IMR-90 (cell line): ENCODE data around the gene ARHGEF4. TPM values are rescaled to one million over a fixed set of nuclear protein-coding genes. Genes with fewer than 3 reads are reported as not detected.
A peak's percentile ranks its signal among the peaks of the same experiment; 100 is the strongest.

Experiments used
- ATAC-seq: fragments of 200-7000 bp; cut with Tn5 transposase; 2 replicates; pipeline ENCODE4 v1.9.1; 2020; ENCODE audit warnings: low read depth, mild to moderate bottlenecking, moderate library complexity
- BruUV-seq: library from RNA; stranded (reverse); fragments of 400-500 nt; replicated peaks from 2 replicates; lab custom pipeline; 2021; lab: Mats Ljungman, UMichigan
- CTCF ChIA-PET: fragments of 300-600 bp; formaldehyde crosslinking; extraction: SDS; loops from one replicate; lab custom pipeline; 2021; ENCODE audit warnings: antibody characterized with exemption; lab: Yijun Ruan, JAX
- POLR2A ChIA-PET: fragments of 300-600 bp; sonication (Branson Sonifier 250); formaldehyde crosslinking; loops from one replicate; lab custom pipeline; 2022; ENCODE audit warnings: antibody characterized with exemption; ENCODE audit not compliant: unreplicated experiment; lab: Charles Lee
- DNase-seq: peaks from one replicate; pipeline ENCODE4 v3.0.0; 2013
- H2AFZ ChIP-seq: replicated peaks from 2 replicates; pipeline ENCODE3; 2013; ENCODE audit warnings: low read length, mild to moderate bottlenecking; ENCODE audit not compliant: poor library complexity
- H2AK5ac ChIP-seq: 2 replicates; pipeline ENCODE4 v1.6.1; 2013; ENCODE audit warnings: low read depth, low read length, inconsistent platforms
- H2AK9ac ChIP-seq: replicated peaks from 2 replicates; pipeline ENCODE3; 2013; ENCODE audit warnings: mild to moderate bottlenecking, low read depth, low read length, moderate library complexity; ENCODE audit not compliant: poor library complexity
- H2BK120ac ChIP-seq: 2 replicates; pipeline ENCODE4 v1.6.1; 2013; ENCODE audit warnings: low read depth, low read length, inconsistent platforms
- H2BK15ac ChIP-seq: 3 replicates; pipeline ENCODE4 v1.6.1; 2013; ENCODE audit warnings: low read depth, low read length, inconsistent platforms
- H2BK20ac ChIP-seq: 2 replicates; pipeline ENCODE4 v1.6.1; 2013; ENCODE audit warnings: low read depth, mild to moderate bottlenecking, inconsistent platforms, low read length, moderate library complexity
- H2BK5ac ChIP-seq: 2 replicates; pipeline ENCODE4 v1.6.1; 2013; ENCODE audit warnings: mild to moderate bottlenecking, low read depth, low read length, inconsistent platforms; ENCODE audit not compliant: poor library complexity, severe bottlenecking
- H3K14ac ChIP-seq: replicated peaks from 2 replicates; pipeline ENCODE4 v1.6.1; 2013; ENCODE audit warnings: low read depth, low read length, inconsistent platforms
- H3K18ac ChIP-seq: 2 replicates; pipeline ENCODE4 v1.6.1; 2013; ENCODE audit warnings: low read depth, low read length, control low read depth
- H3K23ac ChIP-seq: 2 replicates; pipeline ENCODE4 v1.6.1; 2013; ENCODE audit warnings: low read depth, low read length, inconsistent platforms
- H3K27ac ChIP-seq: 2 replicates; pipeline ENCODE4 v1.5.1; 2013; ENCODE audit warnings: mild to moderate bottlenecking, control low read depth, low read length; ENCODE audit not compliant: insufficient read depth
- H3K27me3 ChIP-seq: 2 replicates; pipeline ENCODE4 v1.6.1; 2013; ENCODE audit warnings: low read length; ENCODE audit not compliant: control insufficient read depth, insufficient read depth
- H3K36me3 ChIP-seq: 2 replicates; pipeline ENCODE4 v1.6.1; 2013; ENCODE audit warnings: low read length, mixed read lengths; ENCODE audit not compliant: control insufficient read depth, insufficient read depth
- H3K4ac ChIP-seq: 2 replicates; pipeline ENCODE4 v1.6.1; 2013; ENCODE audit warnings: low read depth, low read length, inconsistent platforms
- H3K4me1 ChIP-seq: 2 replicates; pipeline ENCODE4 v1.6.1; 2013; ENCODE audit warnings: low read length, mixed read lengths; ENCODE audit not compliant: control insufficient read depth, insufficient read depth
- H3K4me2 ChIP-seq: 2 replicates; pipeline ENCODE4 v1.6.1; 2013; ENCODE audit warnings: low read depth, mild to moderate bottlenecking, control low read depth, low read length, moderate library complexity
- H3K4me3 ChIP-seq: 2 replicates; pipeline ENCODE4 v1.5.1; 2013; ENCODE audit warnings: low read depth, mild to moderate bottlenecking, control low read depth, low read length, moderate library complexity; ENCODE audit not compliant: insufficient read depth
- H3K56ac ChIP-seq: 2 replicates; pipeline ENCODE4 v1.6.1; 2013; ENCODE audit warnings: low read length, inconsistent platforms; ENCODE audit not compliant: insufficient read depth; ENCODE audit errors: extremely low read depth
- H3K79me1 ChIP-seq, 2 experiments: 2 replicates each; pipeline ENCODE4 v1.6.1; 2013; ENCODE audit warnings: low read length in 2 of 2, inconsistent platforms in 1 of 2, low read depth in 1 of 2
- H3K9ac ChIP-seq: 2 replicates; pipeline ENCODE4 v1.6.1; 2013; ENCODE audit warnings: low read depth, low read length, control low read depth
- H3K9me1 ChIP-seq: 2 replicates; pipeline ENCODE4 v1.6.1; 2013; ENCODE audit warnings: low read length, inconsistent platforms; ENCODE audit not compliant: insufficient read depth
- H3K9me3 ChIP-seq: 2 replicates; pipeline ENCODE4 v1.6.1; 2013; ENCODE audit warnings: low read length; ENCODE audit not compliant: control insufficient read depth, insufficient read depth
- H4K20me1 ChIP-seq: 2 replicates; pipeline ENCODE4 v1.6.1; 2013; ENCODE audit warnings: low read length, inconsistent platforms; ENCODE audit not compliant: insufficient read depth
- H4K5ac ChIP-seq: 2 replicates; pipeline ENCODE4 v1.6.1; 2013; ENCODE audit warnings: mild to moderate bottlenecking, low read depth, low read length, control low read depth
- H4K8ac ChIP-seq, 2 experiments: 2 replicates each; pipeline ENCODE4 v1.6.1; 2013; ENCODE audit warnings: low read depth in 2 of 2, low read length in 2 of 2, control low read depth in 1 of 2, inconsistent platforms in 1 of 2
- H4K91ac ChIP-seq: 2 replicates; pipeline ENCODE4 v1.6.1; 2013; ENCODE audit warnings: low read depth, low read length, inconsistent platforms; ENCODE audit not compliant: insufficient read depth
- BHLHE40 ChIP-seq: fragments of 150-350 bp; IDR thresholded peaks from 2 replicates; pipeline ENCODE4 v1.6.1; 2016; ENCODE audit warnings: mild to moderate bottlenecking, low read depth, low read length
- CEBPB ChIP-seq: IDR thresholded peaks from 2 replicates; pipeline ENCODE4 v1.6.1; 2012; ENCODE audit warnings: low read depth, low read length, improper control_type of control experiment
- CHD1 ChIP-seq: IDR thresholded peaks from 2 replicates; pipeline ENCODE4 v1.6.1; 2012; ENCODE audit warnings: low read depth, low read length, improper control_type of control experiment
- FOS ChIP-seq: fragments of 150-350 bp; IDR thresholded peaks from 2 replicates; pipeline ENCODE4 v1.6.1; 2016; ENCODE audit warnings: low read depth, low read length
- MAFK ChIP-seq: IDR thresholded peaks from 2 replicates; pipeline ENCODE4 v1.6.1; 2012; ENCODE audit warnings: low read depth, low read length, improper control_type of control experiment
- MAZ ChIP-seq: IDR thresholded peaks from 2 replicates; pipeline ENCODE4 v1.6.1; 2012; ENCODE audit warnings: low read depth, mild to moderate bottlenecking, low read length, improper control_type of control experiment, moderate library complexity, borderline replicate concordance
- MXI1 ChIP-seq: IDR thresholded peaks from 2 replicates; pipeline ENCODE4 v1.6.1; 2012; ENCODE audit warnings: low read depth, mild to moderate bottlenecking, low read length, moderate library complexity, borderline replicate concordance
- NFE2L2 ChIP-seq: fragments of 150-350 bp; IDR thresholded peaks from 2 replicates; pipeline ENCODE4 v1.6.1; 2016; ENCODE audit warnings: low read depth, mild to moderate bottlenecking, low read length
- POLR2A ChIP-seq: IDR thresholded peaks from 2 replicates; pipeline ENCODE4 v1.6.1; 2012; ENCODE audit warnings: mild to moderate bottlenecking, low read depth, low read length
- RAD21 ChIP-seq: IDR thresholded peaks from 2 replicates; pipeline ENCODE4 v1.6.1; 2012; ENCODE audit warnings: low read length, improper control_type of control experiment
- RCOR1 ChIP-seq: IDR thresholded peaks from 2 replicates; pipeline ENCODE4 v1.6.1; 2012; ENCODE audit warnings: mild to moderate bottlenecking, low read length, improper control_type of control experiment; ENCODE audit not compliant: insufficient replicate concordance
- RFX5 ChIP-seq: IDR thresholded peaks from 2 replicates; pipeline ENCODE4 v1.8.0; 2012; ENCODE audit warnings: low read depth, mild to moderate bottlenecking, low read length, moderate library complexity
- SMC3 ChIP-seq: fragments of 150-350 bp; IDR thresholded peaks from 2 replicates; pipeline ENCODE4 v1.6.1; 2016; ENCODE audit warnings: low read depth, mild to moderate bottlenecking, antibody characterized with exemption, low read length, moderate library complexity
- WGBS, 2 experiments: methylation state at CpG; one replicate each; pipeline versions ENCODE4 v1.1.5 to v1.1.7; 2013; ENCODE audit warnings: missing lambda C conversion rate in 2 of 2; ENCODE audit not compliant: insufficient read length in 1 of 2; ENCODE audit errors: extremely low coverage in 2 of 2; 5-methylcytosine and 5-hydroxymethylcytosine counted together
- dilution Hi-C: fragments of 300-500 bp; cut with HindIII; formaldehyde crosslinking; loops from one replicate; pipeline ENCODE4 v1.14.3; 2018; ENCODE audit warnings: low sequenced_read_pairs; ENCODE audit not compliant: unreplicated experiment
- in situ Hi-C: fragments of 300-500 bp; cut with MboI; formaldehyde crosslinking; loops from 3 replicates; pipeline ENCODE4 v1.14.3; 2019; ENCODE audit warnings: low sequenced_read_pairs, inconsistent platforms, mixed read lengths
- intact Hi-C: fragments of 100-400 bp; cut with micrococcal nuclease; formaldehyde crosslinking; loops from 2 replicates; pipeline ENCODE4 v1.10.0; 2022
- polyA plus RNA-seq, 3 experiments: library from polyadenylated mRNA; depleted of rRNA; stranded (reverse); fragments of >200 nt; gene quantifications; 2 replicates each; pipeline ENCODE4 v1.2.3, GENCODE V29; 2012; ENCODE audit warnings: low replicate concordance in 1 of 3
- total RNA-seq: library from RNA; depleted of rRNA; stranded (reverse); fragments of >200 nt; gene quantifications from 2 replicates; pipeline ENCODE4 v1.2.3, GENCODE V29; 2012
- TF ChIP-seq, protein P1 (sequence below): conservative IDR thresholded peaks from 2 replicates; pipeline ENCODE4 v1.5.1; 2012; ENCODE audit warnings: mild to moderate bottlenecking, low read depth, low read length, improper control_type of control experiment
- TF ChIP-seq, protein P2 (sequence below): fragments of 150-350 bp; IDR thresholded peaks from 2 replicates; pipeline ENCODE4 v1.6.1; 2017; ENCODE audit warnings: mild to moderate bottlenecking, antibody characterized with exemption, low read length, low read depth
- TF ChIP-seq, protein P3 (sequence below): fragments of 150-350 bp; IDR thresholded peaks from 2 replicates; pipeline ENCODE4 v1.6.1; 2016; ENCODE audit warnings: low read depth, mild to moderate bottlenecking, low read length, moderate library complexity, borderline replicate concordance

The ARHGEF4 gene
- total and polyA plus RNA-seq, 2 of the 4 experiments (the other 2 are of a cell fraction) = 2.7 to 5.0 TPM

DNA sequence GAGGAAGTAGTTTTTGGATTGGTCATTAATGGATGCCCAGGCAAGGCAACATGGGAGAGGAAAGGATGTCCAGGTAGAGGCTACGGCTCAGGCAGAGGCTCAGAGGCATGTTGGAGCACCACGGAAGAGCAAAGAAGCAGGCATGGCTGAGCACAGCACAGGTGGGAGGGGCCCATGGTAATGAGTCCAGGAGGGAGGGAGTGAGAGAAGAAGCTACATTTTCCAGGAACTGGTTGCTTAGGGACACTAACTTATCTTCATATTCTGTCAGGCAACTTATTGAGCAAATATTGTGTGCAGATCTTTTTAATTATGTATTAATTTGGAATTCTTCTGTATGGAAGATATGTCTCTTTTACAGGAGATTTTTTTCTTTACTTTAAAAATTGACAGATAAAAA, 42.2 kb downstream of the ARHGEF4 start:
- H3K27ac ChIP-seq = no peak overlapping the region
- no peak overlapping the region for H4K5ac ChIP-seq
- H3K27me3 ChIP-seq = no peaks in the 10 kb centered on the region
- no peak overlapping the region for H2AFZ ChIP-seq
- H4K91ac ChIP-seq = no peak overlapping the region
- H2BK5ac ChIP-seq = no peak overlapping the region
- dilution Hi-C loops = no loop called here
- H3K9me3 ChIP-seq = no peaks in the 10 kb centered on the region
- no peaks in the 10 kb centered on the region for H4K20me1 ChIP-seq
- ChIA-PET CTCF (no interaction called here), POLR2A (no interaction called here)
- H3K14ac ChIP-seq = no peak overlapping the region
- no peak overlapping the region for H2AK5ac ChIP-seq
- no CpG with 5 or more reads among the region's 2 CpGs for WGBS, 2 experiments
- ATAC-seq (no peak), DNase-seq (no peak)
- no peaks in the 10 kb centered on the region for H3K9me1 ChIP-seq
- no peak overlapping the region for H2BK20ac ChIP-seq
- in situ Hi-C loops = no loop called here
- H3K36me3 ChIP-seq = no peaks in the 10 kb centered on the region
- no peak overlapping the region for H3K56ac ChIP-seq
- H3K79me1 ChIP-seq = no peaks in the 10 kb centered on the region
- intact Hi-C loops = no loop called here
- no peak overlapping the region for H3K4me2 ChIP-seq
- no peaks in the 10 kb centered on the region for H3K4me1 ChIP-seq
- no peak overlapping the region for H2BK15ac ChIP-seq
- H2BK120ac ChIP-seq = no peak overlapping the region
- no peak overlapping the region for H3K4ac ChIP-seq
- H3K9ac ChIP-seq = no peak overlapping the region
- no peak overlapping the region for H3K18ac ChIP-seq
- no peak for TF ChIP-seq CEBPB
- TF ChIP-seq FOS = no peak
- TF ChIP-seq MAFK = no peak
- TF ChIP-seq RCOR1 = no peak
- TF ChIP-seq MAZ = no peak
- no peak for TF ChIP-seq SMC3
- no peak for TF ChIP-seq POLR2A
- TF ChIP-seq RFX5 = no peak
- TF ChIP-seq MXI1 = no peak
- TF ChIP-seq BHLHE40 = no peak
- TF ChIP-seq, protein P1, sequence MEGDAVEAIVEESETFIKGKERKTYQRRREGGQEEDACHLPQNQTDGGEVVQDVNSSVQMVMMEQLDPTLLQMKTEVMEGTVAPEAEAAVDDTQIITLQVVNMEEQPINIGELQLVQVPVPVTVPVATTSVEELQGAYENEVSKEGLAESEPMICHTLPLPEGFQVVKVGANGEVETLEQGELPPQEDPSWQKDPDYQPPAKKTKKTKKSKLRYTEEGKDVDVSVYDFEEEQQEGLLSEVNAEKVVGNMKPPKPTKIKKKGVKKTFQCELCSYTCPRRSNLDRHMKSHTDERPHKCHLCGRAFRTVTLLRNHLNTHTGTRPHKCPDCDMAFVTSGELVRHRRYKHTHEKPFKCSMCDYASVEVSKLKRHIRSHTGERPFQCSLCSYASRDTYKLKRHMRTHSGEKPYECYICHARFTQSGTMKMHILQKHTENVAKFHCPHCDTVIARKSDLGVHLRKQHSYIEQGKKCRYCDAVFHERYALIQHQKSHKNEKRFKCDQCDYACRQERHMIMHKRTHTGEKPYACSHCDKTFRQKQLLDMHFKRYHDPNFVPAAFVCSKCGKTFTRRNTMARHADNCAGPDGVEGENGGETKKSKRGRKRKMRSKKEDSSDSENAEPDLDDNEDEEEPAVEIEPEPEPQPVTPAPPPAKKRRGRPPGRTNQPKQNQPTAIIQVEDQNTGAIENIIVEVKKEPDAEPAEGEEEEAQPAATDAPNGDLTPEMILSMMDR = no peak
- TF ChIP-seq, protein P2, sequence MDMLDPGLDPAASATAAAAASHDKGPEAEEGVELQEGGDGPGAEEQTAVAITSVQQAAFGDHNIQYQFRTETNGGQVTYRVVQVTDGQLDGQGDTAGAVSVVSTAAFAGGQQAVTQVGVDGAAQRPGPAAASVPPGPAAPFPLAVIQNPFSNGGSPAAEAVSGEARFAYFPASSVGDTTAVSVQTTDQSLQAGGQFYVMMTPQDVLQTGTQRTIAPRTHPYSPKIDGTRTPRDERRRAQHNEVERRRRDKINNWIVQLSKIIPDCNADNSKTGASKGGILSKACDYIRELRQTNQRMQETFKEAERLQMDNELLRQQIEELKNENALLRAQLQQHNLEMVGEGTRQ = no peak
- TF ChIP-seq RAD21 = no peak
- no peak for TF ChIP-seq CHD1
- TF ChIP-seq, protein P3, sequence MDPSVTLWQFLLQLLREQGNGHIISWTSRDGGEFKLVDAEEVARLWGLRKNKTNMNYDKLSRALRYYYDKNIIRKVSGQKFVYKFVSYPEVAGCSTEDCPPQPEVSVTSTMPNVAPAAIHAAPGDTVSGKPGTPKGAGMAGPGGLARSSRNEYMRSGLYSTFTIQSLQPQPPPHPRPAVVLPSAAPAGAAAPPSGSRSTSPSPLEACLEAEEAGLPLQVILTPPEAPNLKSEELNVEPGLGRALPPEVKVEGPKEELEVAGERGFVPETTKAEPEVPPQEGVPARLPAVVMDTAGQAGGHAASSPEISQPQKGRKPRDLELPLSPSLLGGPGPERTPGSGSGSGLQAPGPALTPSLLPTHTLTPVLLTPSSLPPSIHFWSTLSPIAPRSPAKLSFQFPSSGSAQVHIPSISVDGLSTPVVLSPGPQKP = no peak
- no peak for TF ChIP-seq NFE2L2
- H2AK9ac ChIP-seq = peak overlapping the region; percentile 28
- no peak overlapping the region for H3K4me3 ChIP-seq
- no peak overlapping the region for H3K23ac ChIP-seq
- H4K8ac ChIP-seq = no peak overlapping the region
- BruUV-seq = no TSS peak
